ENCODE results near the gene CNOT1.

The CNOT1 gene

GRCh38 chr16:58644765-58645487 is 15.3 kb upstream of the CNOT1 start:
- Histone ChIP-seq H3K27me3 (replicated peaks) (no peaks in the 10 kb centered on the region), H3K27ac (no peak overlapping the region), H3K4me3 (ENCODE audit: low read depth, low read length) (no peak overlapping the region), H3K36me3 (replicated peaks) (no peaks in the 10 kb centered on the region)
- no peak for TF ChIP-seq CTCF (IDR thresholded peaks at IDR 0.05; ENCODE audit: low read depth, low read length, missing control alignments)
- in situ Hi-C loops (cut with HindIII; ENCODE audit: low pct_ligation_motif_present, low sequenced_read_pairs) = no loop called here
- DNase-seq = no peak

- DNase-seq = no peak
- Histone ChIP-seq H3K27ac (no peak overlapping the region), H3K36me3 (replicated peaks) (no peaks in the 10 kb centered on the region), H3K27me3 (replicated peaks) (no peaks in the 10 kb centered on the region), H3K4me3 (ENCODE audit: low read depth, low read length) (no peak overlapping the region)
- no peak for TF ChIP-seq CTCF (IDR thresholded peaks at IDR 0.05; ENCODE audit: low read depth, low read length, missing control alignments)
- in situ Hi-C loops (cut with HindIII; ENCODE audit: low pct_ligation_motif_present, low sequenced_read_pairs) = no loop called here
These were observed 14.5 kb upstream of the CNOT1 start for GRCh38 chr16:58644108-58644507.

GRCh38 chr16:58640949-58641348 is 11.3 kb upstream of the CNOT1 start:
- in situ Hi-C loops (cut with HindIII; ENCODE audit: low pct_ligation_motif_present, low sequenced_read_pairs) = no loop called here

GRCh38 chr16:58639836-58640235 is 10.2 kb upstream of the CNOT1 start:
- no peaks in the 10 kb centered on the region for H3K36me3 ChIP-seq (replicated peaks)
- no peaks in the 10 kb centered on the region for H3K27me3 ChIP-seq (replicated peaks)
- no peak overlapping the region for H3K27ac ChIP-seq
- no peak for TF ChIP-seq CTCF (IDR thresholded peaks at IDR 0.05; ENCODE audit: low read depth, low read length, missing control alignments)
- DNase-seq = no peak
- in situ Hi-C loops (cut with HindIII; ENCODE audit: low pct_ligation_motif_present, low sequenced_read_pairs) = no loop called here
- no peak overlapping the region for H3K4me3 ChIP-seq (ENCODE audit: low read depth, low read length)

More at GRCh38 chr16:58640949-58641348, 11.3 kb upstream of the CNOT1 start:
- no peak overlapping the region for H3K4me3 ChIP-seq (ENCODE audit: low read depth, low read length)
- H3K27me3 ChIP-seq (replicated peaks) = no peaks in the 10 kb centered on the region
- no peaks in the 10 kb centered on the region for H3K36me3 ChIP-seq (replicated peaks)
- no peak overlapping the region for H3K27ac ChIP-seq
- no peak for TF ChIP-seq CTCF (IDR thresholded peaks at IDR 0.05; ENCODE audit: low read depth, low read length, missing control alignments)
- DNase-seq = no peak

- DNase-seq = no peak
- no peaks in the 10 kb centered on the region for H3K27me3 ChIP-seq (replicated peaks)
- in situ Hi-C loops (cut with HindIII; ENCODE audit: low pct_ligation_motif_present, low sequenced_read_pairs) = no loop called here
These were observed 9.6 kb upstream of the CNOT1 start for GRCh38 chr16:58639230-58639629.

More at GRCh38 chr16:58639230-58639629, 9.6 kb upstream of the CNOT1 start:
- no peaks in the 10 kb centered on the region for H3K36me3 ChIP-seq (replicated peaks)
- no peak for TF ChIP-seq CTCF (IDR thresholded peaks at IDR 0.05; ENCODE audit: low read depth, low read length, missing control alignments)
- no peak overlapping the region for H3K4me3 ChIP-seq (ENCODE audit: low read depth, low read length)
- H3K27ac ChIP-seq = no peak overlapping the region
